GM12878 (cell line): ENCODE data around the gene NUMB. TPM values are rescaled to one million over a fixed set of nuclear protein-coding genes. Genes with fewer than 3 reads are reported as not detected.

Source experiments
- CEBPZ ChIP-seq: fragments of 150-350 bp; IDR thresholded peaks from 2 replicates; pipeline ENCODE4 v1.6.1; 2016; ENCODE audit warnings: low read depth, low read length
- CHD2 ChIP-seq: IDR thresholded peaks from 2 replicates; pipeline ENCODE4 v1.6.1; 2011; ENCODE audit warnings: low read depth, low read length, improper control_type of control experiment, borderline replicate concordance
- CREM ChIP-seq: IDR thresholded peaks from 2 replicates; pipeline ENCODE4 v1.6.1; 2014; ENCODE audit warnings: antibody characterized with exemption, low read depth
- IKZF2 ChIP-seq, 2 experiments: fragments of 450-650 bp; IDR thresholded peaks; 2 replicates each; pipeline ENCODE4 v1.6.1; 2017; ENCODE audit warnings: mild to moderate bottlenecking in 2 of 2, moderate library complexity in 2 of 2
- JUND ChIP-seq: IDR thresholded peaks from 2 replicates; pipeline ENCODE4 v1.6.1; 2012; ENCODE audit warnings: low read depth, mild to moderate bottlenecking, low read length, improper control_type of control experiment, moderate library complexity
- PAX5 ChIP-seq: IDR thresholded peaks from 2 replicates; pipeline ENCODE4 v1.6.1; 2011; ENCODE audit warnings: low read depth, low read length, borderline replicate concordance
- PML ChIP-seq: IDR thresholded peaks from 2 replicates; pipeline ENCODE4 v1.6.1; 2012; ENCODE audit warnings: low read length, inconsistent platforms
- SIX5 ChIP-seq: IDR thresholded peaks from 2 replicates; pipeline ENCODE4 v1.6.1; 2011; ENCODE audit warnings: mild to moderate bottlenecking, low read depth, low read length, moderate library complexity; ENCODE audit not compliant: severe bottlenecking
- SPI1 ChIP-seq: IDR thresholded peaks from 2 replicates; pipeline ENCODE4 v1.6.1; 2011; ENCODE audit warnings: low read depth, mild to moderate bottlenecking, low read length, moderate library complexity, borderline replicate concordance; ENCODE audit not compliant: insufficient read depth
- SREBF1 ChIP-seq: IDR thresholded peaks from 2 replicates; pipeline ENCODE4 v1.6.1; 2012; ENCODE audit warnings: mild to moderate bottlenecking, low read length
- SRF ChIP-seq, 2 experiments: IDR thresholded peaks; 2 replicates each; pipeline ENCODE4 v1.6.1; 2011; ENCODE audit warnings: low read depth in 2 of 2, low read length in 2 of 2, mild to moderate bottlenecking in 1 of 2, moderate library complexity in 1 of 2
- STAT1 ChIP-seq: fragments of 450-650 bp; conservative IDR thresholded peaks from 2 replicates; pipeline ENCODE4 v1.6.1; 2014; ENCODE audit warnings: antibody characterized with exemption, mild to moderate bottlenecking
- TCF7 ChIP-seq: IDR thresholded peaks from 2 replicates; pipeline ENCODE4 v1.6.1; 2014; ENCODE audit warnings: antibody characterized with exemption, borderline replicate concordance
- polyA plus RNA-seq, 11 experiments: library from polyadenylated mRNA; depleted of rRNA in 4 of 11; unstranded in 6 of 11; stranded (reverse) in 5 of 11; fragments of >200 nt; fragmentation: Nextera tagmentation in 4 of 11; fragmentation: Illumina TruSeq in 1 of 11; extraction: Ambion mirVana in 4 of 11; extraction: Trizol in 1 of 11; gene quantifications; 1 replicate in 1 of 11; 2 replicates in 10 of 11; pipeline versions ENCODE4 v1.2.1 to v1.2.3, GENCODE V29; 2011 to 2016; ENCODE audit warnings: inconsistent platforms in 2 of 11, missing spikeins in 2 of 11, low read depth in 1 of 11
- total RNA-seq, 4 experiments: library from RNA; depleted of rRNA in 3 of 4; stranded (reverse); fragments of >200 nt in 3 of 4; fragmentation: Illumina TruSeq in 1 of 4; extraction: Trizol in 1 of 4; gene quantifications; 2 replicates each; pipeline versions ENCODE4 v1.2.1 to v1.2.3, GENCODE V29; 2013 to 2021
- TF ChIP-seq, protein P1 (sequence below), 3 experiments: IDR thresholded peaks in 2 of 3; conservative IDR thresholded peaks in 1 of 3; 2 replicates each; pipeline ENCODE4 v1.5.1; 2011; ENCODE audit warnings: low read depth in 3 of 3, low read length in 3 of 3, mild to moderate bottlenecking in 3 of 3, control low read depth in 2 of 3, moderate library complexity in 2 of 3, inconsistent platforms in 1 of 3, mixed read lengths in 1 of 3; ENCODE audit not compliant: control insufficient read depth in 2 of 3, insufficient read depth in 1 of 3; ENCODE audit errors: extremely low read depth in 1 of 3
- TF ChIP-seq, protein P2 (sequence below): IDR thresholded peaks from 2 replicates; pipeline ENCODE4 v1.6.1; 2012; ENCODE audit warnings: low read depth, low read length, improper control_type of control experiment
- TF ChIP-seq, protein P3 (sequence below): fragments of 150-350 bp; IDR thresholded peaks from 2 replicates; pipeline ENCODE4 v1.6.1; 2014; ENCODE audit warnings: mild to moderate bottlenecking, low read depth, low read length
- TF ChIP-seq, protein P4 (sequence below): IDR thresholded peaks from 2 replicates; pipeline ENCODE4 v1.6.1; 2011; ENCODE audit warnings: mild to moderate bottlenecking, low read depth, low read length, moderate library complexity; ENCODE audit not compliant: insufficient replicate concordance

The NUMB gene
- total and polyA plus RNA-seq, 10 of the 15 experiments (the other 5 are each of a cell fraction or from before 2014, with no cell fraction given): 22.0 to 147 (median 48.9) TPM

- TF ChIP-seq, protein P1, sequence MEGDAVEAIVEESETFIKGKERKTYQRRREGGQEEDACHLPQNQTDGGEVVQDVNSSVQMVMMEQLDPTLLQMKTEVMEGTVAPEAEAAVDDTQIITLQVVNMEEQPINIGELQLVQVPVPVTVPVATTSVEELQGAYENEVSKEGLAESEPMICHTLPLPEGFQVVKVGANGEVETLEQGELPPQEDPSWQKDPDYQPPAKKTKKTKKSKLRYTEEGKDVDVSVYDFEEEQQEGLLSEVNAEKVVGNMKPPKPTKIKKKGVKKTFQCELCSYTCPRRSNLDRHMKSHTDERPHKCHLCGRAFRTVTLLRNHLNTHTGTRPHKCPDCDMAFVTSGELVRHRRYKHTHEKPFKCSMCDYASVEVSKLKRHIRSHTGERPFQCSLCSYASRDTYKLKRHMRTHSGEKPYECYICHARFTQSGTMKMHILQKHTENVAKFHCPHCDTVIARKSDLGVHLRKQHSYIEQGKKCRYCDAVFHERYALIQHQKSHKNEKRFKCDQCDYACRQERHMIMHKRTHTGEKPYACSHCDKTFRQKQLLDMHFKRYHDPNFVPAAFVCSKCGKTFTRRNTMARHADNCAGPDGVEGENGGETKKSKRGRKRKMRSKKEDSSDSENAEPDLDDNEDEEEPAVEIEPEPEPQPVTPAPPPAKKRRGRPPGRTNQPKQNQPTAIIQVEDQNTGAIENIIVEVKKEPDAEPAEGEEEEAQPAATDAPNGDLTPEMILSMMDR (IDR thresholded peaks at IDR 0.05 in 2 of 3, conservative IDR thresholded peaks at IDR 0.05 in 1 of 3; ENCODE audit: control insufficient read depth in 2 of 3, extremely low read depth in 1 of 3, insufficient read depth in 1 of 3, low read depth in 3 of 3, low read length in 3 of 3): no peak
- no peak for TF ChIP-seq JUND
- TF ChIP-seq, protein P2, sequence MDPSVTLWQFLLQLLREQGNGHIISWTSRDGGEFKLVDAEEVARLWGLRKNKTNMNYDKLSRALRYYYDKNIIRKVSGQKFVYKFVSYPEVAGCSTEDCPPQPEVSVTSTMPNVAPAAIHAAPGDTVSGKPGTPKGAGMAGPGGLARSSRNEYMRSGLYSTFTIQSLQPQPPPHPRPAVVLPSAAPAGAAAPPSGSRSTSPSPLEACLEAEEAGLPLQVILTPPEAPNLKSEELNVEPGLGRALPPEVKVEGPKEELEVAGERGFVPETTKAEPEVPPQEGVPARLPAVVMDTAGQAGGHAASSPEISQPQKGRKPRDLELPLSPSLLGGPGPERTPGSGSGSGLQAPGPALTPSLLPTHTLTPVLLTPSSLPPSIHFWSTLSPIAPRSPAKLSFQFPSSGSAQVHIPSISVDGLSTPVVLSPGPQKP: no peak
- no peak for TF ChIP-seq SPI1
- TF ChIP-seq CREM: no peak
- TF ChIP-seq TCF7: no peak
- TF ChIP-seq, protein P3, sequence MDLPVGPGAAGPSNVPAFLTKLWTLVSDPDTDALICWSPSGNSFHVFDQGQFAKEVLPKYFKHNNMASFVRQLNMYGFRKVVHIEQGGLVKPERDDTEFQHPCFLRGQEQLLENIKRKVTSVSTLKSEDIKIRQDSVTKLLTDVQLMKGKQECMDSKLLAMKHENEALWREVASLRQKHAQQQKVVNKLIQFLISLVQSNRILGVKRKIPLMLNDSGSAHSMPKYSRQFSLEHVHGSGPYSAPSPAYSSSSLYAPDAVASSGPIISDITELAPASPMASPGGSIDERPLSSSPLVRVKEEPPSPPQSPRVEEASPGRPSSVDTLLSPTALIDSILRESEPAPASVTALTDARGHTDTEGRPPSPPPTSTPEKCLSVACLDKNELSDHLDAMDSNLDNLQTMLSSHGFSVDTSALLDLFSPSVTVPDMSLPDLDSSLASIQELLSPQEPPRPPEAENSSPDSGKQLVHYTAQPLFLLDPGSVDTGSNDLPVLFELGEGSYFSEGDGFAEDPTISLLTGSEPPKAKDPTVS: no peak
- no peak for TF ChIP-seq CEBPZ
- TF ChIP-seq IKZF2 (IDR thresholded peaks at IDR 0.05): no peak; a peak in 1 of 4 replicates
- TF ChIP-seq PAX5: no peak; the same call in 1 of the 2 replicates
- no peak for TF ChIP-seq SRF (IDR thresholded peaks at IDR 0.05; ENCODE audit: low read depth in 2 of 2, low read length in 2 of 2)
- TF ChIP-seq PML: no peak
- no peak for TF ChIP-seq STAT1
- TF ChIP-seq SREBF1: no peak
- no peak for TF ChIP-seq CHD2
- TF ChIP-seq, protein P4, sequence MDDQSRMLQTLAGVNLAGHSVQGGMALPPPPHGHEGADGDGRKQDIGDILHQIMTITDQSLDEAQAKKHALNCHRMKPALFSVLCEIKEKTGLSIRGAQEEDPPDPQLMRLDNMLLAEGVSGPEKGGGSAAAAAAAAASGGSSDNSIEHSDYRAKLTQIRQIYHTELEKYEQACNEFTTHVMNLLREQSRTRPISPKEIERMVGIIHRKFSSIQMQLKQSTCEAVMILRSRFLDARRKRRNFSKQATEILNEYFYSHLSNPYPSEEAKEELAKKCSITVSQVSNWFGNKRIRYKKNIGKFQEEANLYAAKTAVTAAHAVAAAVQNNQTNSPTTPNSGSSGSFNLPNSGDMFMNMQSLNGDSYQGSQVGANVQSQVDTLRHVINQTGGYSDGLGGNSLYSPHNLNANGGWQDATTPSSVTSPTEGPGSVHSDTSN: no peak
- no peak for TF ChIP-seq SIX5
These were observed 33.1 kb upstream of the NUMB start (continued) for GRCh38 chr14:73491256-73492042.
